Left kidney (tissue), 2 donors: ENCODE measurements around the gene NRXN3. TPM values are rescaled to one million over a fixed set of nuclear protein-coding genes. Genes with fewer than 3 reads are reported as not detected.
A peak's percentile ranks its signal among the peaks of the same experiment; 100 is the strongest.

ENCODE experiments used
- DNase-seq: peaks from one replicate; pipeline ENCODE4 v3.0.0-alpha.2; 2013
- polyA plus RNA-seq: library from polyadenylated mRNA; unstranded; fragments of 120-200 nt; gene quantifications from one replicate; pipeline ENCODE4 v1.2.1, GENCODE V29; 2013; ENCODE audit not compliant: insufficient read length

The NRXN3 gene
- polyA plus RNA-seq, 1 donor: 9.0 TPM

DNA sequence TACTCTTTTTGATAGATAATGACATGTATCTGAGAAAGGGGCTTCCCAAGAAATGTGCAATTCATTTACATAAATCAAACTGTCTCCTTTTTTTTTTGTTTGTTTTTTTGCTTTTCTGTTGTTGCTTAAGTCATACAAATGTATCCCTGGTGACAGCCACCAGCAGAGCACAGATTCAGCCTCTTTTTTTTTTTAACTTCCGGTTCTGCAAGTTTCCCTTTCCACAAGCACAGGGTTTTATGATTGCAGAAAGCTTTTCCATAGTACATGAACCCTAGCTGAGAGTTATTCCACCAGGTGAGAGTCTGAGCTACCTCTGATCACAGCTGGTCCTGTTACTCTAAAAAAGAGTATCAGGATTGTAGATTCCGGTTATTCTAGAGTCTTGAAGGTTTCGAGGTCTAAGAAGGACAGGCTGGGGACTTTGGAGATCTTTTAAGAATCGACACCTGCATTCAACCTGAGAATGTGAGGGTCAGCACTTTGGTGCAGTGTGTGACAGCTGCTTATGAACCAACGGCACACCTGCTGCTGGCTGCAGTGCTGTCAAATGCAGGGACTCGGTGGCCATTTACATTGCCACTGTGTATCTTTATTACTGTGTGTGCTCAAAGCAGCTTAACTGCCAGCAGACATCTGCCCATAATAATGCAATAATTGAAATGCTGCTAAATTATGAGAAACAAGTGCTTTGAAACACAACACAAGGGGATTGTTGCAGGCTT, 551.7 kb downstream of the NRXN3 start:
- no peak for DNase-seq

DNA sequence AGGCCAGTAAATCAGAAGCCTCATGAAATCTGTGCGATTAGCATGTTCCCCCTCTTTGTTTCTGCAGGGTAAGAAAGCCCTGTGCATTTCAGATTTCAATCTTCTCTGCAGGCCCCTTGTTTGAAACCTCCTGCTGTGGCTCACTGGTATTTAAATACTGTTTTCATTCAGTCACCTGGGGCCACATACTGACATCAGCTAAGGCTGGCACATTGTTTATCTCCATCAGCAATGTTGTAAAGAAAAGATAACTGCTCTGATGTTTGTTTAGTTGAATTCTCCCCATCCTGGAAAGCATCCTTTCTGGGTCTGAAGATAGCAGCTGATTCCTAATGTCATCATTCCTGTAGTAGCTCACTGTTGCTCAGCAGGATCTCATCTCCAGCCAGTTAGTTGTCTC, 554.9 kb downstream of the NRXN3 start:
- no peak for DNase-seq

DNA sequence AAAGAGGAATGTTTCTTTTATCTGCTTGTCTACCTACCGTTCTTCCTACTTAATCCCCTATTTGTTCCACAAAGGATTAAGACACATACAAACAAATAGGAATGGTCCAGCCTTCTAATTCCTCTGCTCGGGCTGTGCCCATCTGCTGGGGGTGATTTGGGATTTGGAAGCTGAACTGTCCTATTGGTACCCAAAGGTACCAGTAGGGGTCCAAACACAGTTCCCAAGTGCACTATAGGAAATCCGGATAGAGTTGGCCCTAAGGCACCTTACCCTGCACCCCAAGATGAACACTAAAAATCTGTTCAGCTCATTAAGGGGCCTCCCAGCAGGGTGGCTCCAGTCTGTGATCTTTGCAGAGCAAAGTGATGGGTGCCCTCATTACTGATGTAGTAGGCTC, 566.9 kb downstream of the NRXN3 start:
- no peak for DNase-seq

DNA sequence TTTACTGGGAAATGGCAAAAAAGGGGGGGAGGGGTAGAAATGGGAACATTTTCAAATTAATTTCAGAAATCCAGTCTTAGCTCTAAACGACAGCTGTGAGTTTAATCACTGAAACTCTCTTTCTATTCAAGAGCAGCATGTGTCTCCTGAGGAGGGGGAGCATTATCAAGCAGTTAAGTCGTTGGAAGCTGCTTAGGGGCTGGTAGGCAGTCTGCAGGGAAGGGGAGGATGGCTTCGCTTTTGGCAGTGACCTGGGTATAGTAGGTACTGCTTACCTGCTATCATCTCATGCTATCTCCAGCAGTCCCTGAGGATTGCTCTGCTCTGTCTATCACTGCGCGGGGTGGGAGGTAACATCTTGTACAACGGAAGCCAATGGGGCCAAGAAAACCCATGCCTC, 567.4 kb downstream of the NRXN3 start:
- no peak for DNase-seq

DNA sequence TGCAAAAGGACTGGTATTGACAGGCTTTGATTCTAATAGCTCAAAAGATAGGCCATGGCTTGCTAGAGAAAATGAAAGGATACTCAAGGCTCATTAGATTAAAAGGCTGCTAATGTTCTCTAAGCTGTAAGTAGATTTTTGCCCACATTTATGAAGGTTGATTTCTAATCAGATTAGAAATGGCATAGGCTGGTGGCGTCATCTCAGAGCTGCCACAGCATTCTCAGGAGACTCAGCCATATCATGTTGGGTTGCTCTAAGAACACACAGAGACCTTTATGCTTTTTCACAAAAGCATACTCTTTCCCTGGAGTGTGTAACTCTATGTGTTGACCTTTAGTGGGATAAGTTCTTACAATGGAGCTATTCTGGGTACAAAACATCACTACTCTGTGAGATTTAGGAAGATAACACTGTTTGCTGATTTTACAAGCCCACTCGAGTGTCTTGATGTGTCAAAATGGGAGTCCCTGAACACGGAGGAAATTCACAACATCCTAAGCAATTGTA, 576.0 kb downstream of the NRXN3 start:
- DNase-seq: no peak

DNA sequence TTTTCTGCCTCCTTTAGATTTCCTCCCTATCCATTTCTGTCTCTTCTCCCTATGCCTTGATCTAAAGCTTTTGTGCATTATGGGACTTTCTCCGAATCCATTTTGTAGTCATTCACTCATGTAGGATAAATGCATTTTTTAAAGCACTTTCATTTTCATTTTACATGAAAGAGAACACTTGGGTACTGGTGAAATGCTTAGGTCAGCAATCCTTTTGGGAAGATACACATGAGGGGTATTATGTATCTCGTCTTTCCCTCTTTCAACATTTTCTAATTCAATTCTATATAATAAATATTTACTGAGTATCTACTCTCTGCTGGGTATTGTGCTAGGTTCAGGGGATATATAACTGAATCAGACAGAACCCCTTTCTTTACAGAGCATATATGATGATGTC, 577.6 kb downstream of the NRXN3 start:
- DNase-seq: no peak

DNA sequence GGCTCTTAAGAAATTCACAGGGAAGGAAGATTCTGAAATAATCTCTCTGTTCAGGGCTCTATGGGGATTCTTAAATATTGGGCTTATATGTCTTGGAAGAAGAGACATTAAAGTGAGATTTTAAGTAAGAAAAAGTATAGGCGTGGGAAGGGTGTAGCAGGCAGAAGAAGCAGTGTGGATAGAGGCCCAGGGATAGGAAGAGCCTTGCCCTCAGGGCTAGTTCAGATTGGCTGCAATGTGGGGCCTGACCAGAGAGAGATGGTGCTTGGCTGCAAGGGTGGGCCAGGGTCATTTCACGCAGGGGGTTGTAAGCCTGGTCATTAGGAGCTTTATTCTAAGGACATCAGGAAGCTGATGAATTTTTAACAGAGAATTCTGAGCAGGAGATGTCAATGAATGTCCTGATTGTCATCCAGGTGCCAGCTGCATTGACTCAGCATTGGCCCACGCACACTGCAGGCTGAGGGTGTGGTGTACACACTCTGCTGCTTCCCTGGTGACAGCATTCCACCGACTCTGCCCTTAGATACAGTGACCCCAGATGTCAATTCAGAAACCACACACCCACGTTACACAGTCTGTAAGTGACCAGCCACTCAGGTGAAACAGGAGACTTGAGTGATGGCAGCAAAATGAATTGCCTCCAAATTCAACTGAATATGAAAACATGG, 582.5 kb downstream of the NRXN3 start:
- DNase-seq: no peak

DNA sequence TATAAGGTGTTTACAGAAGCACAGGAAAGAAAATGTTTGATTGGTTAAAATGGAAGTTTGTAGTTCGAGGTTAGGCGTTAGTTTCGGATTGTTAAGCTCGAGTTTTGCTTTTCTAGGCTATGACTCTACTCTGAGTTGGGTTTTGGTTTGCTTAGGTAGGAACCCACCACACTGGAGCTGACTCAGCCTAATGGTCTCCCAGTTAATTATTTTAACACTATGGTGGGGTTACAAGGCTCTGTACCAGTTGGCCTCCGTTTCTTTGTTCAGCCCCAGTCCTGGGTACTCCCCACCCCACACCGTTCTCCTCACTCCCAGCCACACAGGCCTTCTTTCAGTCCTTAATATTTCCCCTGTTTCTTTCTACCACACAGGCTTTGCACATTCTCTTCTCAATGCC, 583.9 kb downstream of the NRXN3 start:
- no peak for DNase-seq

DNA sequence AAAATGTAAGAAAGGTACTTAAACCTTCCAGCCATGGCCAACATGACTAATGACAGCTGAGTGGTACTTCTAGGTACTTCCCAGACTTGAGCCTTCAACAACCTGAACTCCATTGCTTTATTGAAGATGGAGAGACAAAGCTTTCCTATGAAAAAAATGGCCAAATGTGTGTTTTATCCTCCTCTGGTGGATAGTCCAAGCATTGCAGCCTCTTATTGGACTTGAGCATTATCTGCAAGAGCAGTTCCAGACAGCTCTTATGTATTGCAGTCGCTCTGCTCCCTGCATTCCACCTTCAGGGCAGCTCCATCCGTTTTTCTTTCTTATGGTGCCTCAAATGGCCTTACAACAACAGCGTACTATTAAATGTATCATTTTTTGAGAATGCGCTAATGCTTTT, 588.2 kb downstream of the NRXN3 start:
- peak; percentile 18 for DNase-seq

DNA sequence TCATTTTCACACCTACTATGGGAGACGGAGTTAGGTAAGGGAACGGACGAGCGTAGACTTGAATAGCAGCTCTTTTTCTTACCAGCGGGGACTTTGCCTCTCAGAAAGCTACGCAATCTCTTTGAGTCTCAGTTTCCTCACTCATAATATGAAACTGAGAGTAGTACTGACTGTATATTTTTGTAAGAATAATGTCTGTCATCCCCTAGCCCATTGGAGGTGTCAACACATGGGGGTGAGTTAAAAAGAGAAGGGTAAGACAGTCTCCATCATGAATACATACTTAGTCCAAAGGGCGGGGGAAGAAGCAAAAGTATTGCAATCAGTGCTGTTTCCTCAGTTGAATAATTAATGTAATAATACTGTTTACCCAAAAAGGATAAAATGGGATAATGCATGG, 592.2 kb downstream of the NRXN3 start:
- no peak for DNase-seq

DNA sequence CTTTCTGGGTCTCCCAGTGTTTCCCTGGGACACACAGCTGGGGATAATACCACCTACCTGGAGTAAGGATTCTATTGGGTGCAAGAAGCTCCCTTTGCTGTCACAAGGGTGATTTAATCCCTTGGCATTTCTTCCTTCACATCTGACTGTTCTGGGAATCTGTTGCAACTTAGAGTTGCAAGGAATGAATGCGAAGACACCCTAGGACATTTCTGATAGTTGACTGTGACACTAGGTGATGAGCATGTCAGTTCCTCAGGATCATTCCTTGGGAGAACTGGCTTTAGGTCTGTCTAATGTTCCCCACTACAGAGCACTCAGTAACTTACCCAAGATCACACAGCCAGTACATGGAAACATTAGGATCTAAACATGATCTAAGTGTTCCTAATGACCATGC, 593.6 kb downstream of the NRXN3 start:
- DNase-seq: no peak

DNA sequence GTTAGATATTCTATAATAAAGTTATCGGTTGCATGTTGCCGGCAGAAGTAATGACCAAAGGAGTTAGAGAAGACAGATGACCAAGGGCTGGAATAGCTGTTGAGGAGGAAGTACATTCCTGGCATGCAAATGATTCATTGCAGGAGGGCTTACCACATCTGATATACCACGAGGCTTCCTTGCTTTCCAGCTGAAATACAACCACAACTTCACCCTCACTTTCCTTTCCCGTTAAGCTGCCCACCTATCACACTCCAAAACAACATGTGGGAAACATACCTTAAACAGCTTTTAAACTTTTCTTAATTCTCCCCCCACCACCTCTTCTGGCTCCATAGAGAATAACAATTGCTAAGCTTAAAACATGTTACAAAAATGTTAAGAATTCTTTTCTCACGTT, 594.1 kb downstream of the NRXN3 start:
- DNase-seq: no peak

DNA sequence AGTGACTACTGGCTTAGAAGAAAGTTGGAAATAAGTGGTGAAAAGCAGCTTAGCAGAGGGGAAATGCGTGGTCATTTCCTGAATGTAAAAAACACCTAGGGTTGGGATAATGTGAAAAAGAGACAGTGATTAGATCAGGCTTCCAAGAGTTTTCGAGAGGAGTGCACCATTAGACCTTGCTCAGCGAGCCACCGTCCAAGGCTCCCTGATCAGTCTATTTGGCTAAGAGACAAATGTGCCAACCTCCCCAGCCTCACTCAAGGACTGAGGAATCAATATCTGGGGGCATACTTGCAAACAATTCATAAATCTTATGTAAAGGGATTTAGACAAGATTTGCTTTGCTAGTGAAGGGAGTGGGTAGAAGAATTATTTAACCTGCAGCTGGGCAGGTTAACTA, 594.5 kb downstream of the NRXN3 start:
- no peak for DNase-seq

DNA sequence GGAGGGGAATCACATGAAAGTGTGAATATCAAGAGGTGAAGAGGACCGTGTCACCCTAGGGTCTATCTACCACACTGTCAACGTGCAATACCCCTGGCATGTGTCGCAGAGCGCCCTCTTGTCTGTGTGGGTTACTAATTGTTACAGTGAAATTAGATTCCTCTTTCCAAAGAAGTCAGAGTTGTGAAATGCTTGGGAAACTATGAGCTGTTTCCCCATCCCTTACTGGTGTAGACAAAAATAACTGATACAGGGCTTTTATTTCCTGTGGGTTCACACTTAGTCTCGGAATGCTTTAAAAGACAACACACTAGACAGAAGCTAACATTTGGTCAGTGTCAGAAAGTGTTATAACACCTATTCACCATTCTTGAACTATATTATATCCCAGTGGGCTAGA, 597.3 kb downstream of the NRXN3 start:
- DNase-seq: no peak

DNA sequence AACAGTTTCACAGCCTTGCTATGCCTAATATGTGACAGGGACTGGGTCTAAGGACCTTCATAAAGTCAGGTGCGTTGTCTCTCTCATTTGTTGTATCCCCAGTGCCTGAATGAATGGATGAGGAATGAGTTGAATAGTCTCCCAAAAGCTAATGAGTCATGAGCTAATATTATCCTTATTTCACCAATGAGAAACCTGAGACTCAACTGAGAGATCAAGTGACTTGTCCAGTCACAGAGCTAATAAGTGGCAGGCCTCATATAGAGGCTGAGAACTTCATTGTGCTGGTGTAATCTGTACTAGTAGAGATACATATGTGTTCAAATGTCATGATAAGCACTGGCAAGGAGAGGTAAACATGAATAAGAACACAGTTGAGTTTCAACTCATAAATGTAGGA, 612.4 kb downstream of the NRXN3 start:
- DNase-seq: no peak

DNA sequence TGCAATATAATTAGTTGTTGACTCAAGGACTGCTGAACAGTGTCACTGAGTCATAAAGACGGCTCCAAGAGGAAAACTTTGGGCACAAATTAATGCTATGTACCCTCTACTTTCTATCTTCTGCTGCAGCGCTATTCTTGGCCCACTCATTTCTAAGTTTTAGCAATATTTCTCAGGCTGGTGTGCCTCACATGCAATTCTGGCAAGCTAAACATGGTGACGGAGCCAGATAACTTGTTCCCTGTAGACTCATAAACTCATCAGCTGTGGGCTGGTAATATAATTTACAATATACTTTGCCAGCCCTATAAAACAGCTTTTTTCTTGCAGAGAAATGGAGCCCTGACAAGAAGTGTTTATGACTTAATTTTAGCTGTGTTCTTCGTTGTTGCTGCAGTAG, 615.1 kb downstream of the NRXN3 start:
- no peak for DNase-seq

DNA sequence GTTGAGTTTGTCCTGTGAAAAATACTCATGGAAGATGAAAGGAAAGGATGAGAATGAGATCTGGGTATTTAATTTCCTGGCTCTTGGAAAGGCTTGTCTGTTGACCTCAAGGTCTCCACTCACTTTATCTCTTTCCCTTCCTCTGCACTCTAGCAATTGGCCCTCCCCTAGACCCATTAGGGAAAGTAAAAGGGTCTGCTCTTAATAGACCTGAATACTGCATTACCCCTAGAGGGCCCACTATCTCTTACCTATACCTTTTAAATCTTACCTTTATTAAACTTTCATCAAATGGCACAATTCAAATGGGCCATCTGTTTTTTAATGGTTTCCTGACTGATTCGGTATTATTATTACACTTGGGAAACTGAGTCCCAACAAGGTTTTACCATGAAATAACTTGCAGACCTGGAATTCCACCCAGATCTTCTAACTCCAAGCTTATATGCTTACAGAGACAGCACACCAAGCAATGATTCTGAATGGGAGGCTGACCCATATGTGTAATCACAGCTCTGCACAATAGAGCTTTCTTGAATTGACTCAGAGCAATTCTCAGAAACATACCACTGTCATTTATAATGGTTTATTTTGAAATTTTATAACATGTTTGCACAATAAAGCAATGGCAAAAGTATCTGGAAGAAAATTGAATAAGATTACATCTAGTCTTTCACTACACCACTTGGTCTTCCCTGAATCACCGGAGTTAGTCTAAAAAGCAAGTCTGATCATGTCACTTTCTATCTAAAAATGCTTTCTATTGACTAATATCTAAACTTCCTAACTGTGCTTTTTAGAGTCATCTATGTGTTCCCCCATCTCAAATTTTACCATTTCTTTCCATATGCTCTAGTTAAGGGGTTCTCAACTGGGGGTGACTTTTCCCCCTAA, 618.5 kb downstream of the NRXN3 start:
- DNase-seq: no peak

DNA sequence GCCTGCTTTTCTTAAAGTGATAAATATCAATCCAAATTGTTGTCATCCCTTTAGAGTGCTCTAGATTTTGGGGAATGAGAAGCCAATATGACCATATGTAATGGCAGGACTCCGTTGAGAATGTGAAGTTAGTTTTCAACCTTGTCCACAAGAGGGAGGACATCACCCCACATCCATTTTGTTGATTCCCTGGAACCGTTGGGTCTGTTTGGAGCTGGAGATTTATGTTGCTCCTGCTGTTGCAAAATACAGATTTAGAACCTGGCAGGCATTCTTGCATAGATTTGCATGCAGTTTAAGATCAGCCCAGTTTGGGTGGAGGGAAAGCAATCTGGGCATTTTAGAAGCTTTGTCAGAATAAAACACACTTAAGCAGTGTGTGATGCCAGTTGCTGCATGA, 620.1 kb downstream of the NRXN3 start:
- DNase-seq: no peak

DNA sequence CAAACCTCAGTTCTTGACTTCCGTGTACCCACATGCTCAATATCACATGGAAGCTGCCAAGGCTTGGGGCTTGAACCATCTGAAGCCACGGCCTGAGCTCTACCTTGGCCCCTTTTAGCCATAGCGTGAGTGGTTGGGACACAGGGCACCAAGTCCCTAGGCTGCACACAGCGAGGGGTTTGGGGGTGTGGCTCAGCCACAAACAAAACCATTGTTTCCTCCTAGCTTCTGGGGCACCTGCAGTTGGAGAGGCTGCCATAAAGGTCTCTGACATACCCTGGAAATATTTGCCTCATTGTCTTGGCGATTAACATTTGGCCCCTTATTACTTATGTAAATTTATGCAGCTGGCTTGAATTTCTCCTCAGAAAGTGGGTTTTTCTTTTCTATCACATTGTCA, 628.6 kb downstream of the NRXN3 start:
- no peak for DNase-seq

DNA sequence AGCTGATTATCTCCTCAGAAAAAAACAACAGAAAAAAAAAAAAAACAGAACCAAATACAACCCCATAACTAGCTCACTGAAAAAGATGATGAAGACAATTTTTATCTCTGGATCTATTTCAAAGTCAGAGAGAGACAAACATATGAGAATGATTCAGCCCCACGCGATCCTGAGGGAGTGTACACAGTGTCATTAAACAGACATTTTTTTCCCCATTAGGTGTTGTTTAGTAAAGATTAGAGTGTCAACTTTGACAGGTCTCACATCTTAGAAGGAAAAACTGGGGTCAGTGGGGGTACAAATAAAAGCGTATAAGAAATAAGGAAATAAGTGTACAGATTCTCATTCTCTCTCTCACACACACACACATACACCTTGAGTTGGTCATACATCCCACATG, 635.4 kb downstream of the NRXN3 start:
- DNase-seq: no peak

DNA sequence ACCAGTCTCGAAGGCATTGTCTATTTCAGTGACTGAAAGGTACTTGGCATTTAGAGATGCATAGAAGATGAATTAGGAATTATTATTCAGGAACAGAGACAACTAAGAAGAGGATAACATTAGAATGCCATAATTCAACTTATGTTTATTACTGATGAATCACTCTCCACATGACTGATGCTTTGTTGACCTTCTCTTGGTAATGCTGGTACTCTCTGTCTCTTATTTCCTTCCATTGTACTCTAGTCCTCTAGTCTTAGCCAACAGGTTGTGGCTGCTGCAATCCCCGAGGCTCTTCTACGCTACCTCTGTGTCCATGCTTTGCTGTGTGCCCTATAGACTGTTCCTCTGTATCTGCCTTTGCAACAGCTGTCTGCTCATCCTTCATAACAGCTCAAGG, 652.9 kb downstream of the NRXN3 start:
- DNase-seq: no peak

DNA sequence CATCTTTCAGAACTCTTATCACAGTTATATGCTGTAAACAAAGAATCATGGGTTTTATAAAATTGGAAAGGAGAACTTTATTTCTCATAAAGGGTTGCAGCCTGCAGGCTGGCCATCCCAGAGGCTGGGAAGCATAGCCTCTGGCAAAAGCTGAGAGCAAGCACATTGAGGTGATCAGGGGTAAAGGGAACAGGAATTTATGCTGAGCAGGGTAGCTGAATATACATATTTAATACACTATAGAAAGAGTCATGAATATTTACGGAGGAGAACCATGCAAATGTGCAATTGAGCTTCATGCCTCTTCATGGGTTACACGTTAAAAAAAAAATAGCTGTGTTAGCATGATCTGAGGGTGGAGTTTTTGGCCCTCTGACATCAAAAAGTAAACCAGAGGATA, 653.3 kb downstream of the NRXN3 start:
- DNase-seq: no peak

DNA sequence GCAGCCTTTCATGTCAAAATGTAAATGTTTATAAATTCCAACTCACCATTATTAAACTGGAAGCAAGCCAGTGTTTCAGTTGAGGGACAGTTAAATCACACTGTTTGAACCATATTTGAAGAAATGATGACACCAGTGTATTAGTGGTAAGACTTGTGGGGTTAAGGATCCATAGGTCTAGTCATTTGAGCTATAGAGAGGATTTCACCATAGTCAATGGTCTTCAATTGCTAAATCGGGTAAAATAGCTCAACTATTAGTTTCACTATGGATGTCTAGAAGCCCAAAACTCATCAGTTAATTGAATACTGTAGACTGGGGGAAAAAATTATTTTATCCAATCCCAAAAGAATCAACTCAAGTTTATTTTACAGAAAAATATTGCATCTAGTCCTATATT, 659.1 kb downstream of the NRXN3 start:
- no peak for DNase-seq
